Mammary epithelial cell (primary cell): ENCODE measurements around the gene ZNF462.

ENCODE experiments used
- EZH2 ChIP-seq: IDR thresholded peaks from 2 replicates; pipeline ENCODE4 v1.6.1; 2012; ENCODE audit warnings: low read length, inconsistent platforms, borderline replicate concordance
- TF ChIP-seq, protein P1 (sequence below), 2 donors: IDR thresholded peaks in 1 of 2; conservative IDR thresholded peaks in 1 of 2; 2 replicates each; pipeline ENCODE4 v1.5.1; 2011 to 2012; ENCODE audit warnings: inconsistent platforms in 2 of 2, low read length in 2 of 2, mild to moderate bottlenecking in 2 of 2, control low read depth in 1 of 2, low read depth in 1 of 2; ENCODE audit not compliant: insufficient read depth in 1 of 2; ENCODE audit errors: extremely low read depth in 1 of 2

GRCh38 chr9:106828070-106828469, 34.9 kb upstream of the ZNF462 start:
- TF ChIP-seq, protein P1, sequence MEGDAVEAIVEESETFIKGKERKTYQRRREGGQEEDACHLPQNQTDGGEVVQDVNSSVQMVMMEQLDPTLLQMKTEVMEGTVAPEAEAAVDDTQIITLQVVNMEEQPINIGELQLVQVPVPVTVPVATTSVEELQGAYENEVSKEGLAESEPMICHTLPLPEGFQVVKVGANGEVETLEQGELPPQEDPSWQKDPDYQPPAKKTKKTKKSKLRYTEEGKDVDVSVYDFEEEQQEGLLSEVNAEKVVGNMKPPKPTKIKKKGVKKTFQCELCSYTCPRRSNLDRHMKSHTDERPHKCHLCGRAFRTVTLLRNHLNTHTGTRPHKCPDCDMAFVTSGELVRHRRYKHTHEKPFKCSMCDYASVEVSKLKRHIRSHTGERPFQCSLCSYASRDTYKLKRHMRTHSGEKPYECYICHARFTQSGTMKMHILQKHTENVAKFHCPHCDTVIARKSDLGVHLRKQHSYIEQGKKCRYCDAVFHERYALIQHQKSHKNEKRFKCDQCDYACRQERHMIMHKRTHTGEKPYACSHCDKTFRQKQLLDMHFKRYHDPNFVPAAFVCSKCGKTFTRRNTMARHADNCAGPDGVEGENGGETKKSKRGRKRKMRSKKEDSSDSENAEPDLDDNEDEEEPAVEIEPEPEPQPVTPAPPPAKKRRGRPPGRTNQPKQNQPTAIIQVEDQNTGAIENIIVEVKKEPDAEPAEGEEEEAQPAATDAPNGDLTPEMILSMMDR (conservative IDR thresholded peaks at IDR 0.05 in 1 of 2, IDR thresholded peaks at IDR 0.05 in 1 of 2; ENCODE audit: extremely low read depth in 1 of 2, insufficient read depth in 1 of 2, low read depth in 1 of 2, low read length in 2 of 2), result no peak
- no peak for TF ChIP-seq EZH2
